DMS79 (cell line): ENCODE measurements around the gene PIEZO2.
"Not testable (repeated sequence)": the region's sequence is repeated elsewhere in the genome, so short reads cannot be mapped to it uniquely, and the experiment has no call there.

Experiments used
- DNase-seq: peaks from one replicate; lab custom pipeline; 2025; lab: John Stamatoyannopoulos, UW

PIEZO2 gene

GRCh38 chr18:10681581-10682367, 467.6 kb downstream of the PIEZO2 start:
- no peak for DNase-seq

- DNase-seq, result no peak
Observed at GRCh38 chr18:10680271-10680596, 469.1 kb downstream of the PIEZO2 start.

DNA sequence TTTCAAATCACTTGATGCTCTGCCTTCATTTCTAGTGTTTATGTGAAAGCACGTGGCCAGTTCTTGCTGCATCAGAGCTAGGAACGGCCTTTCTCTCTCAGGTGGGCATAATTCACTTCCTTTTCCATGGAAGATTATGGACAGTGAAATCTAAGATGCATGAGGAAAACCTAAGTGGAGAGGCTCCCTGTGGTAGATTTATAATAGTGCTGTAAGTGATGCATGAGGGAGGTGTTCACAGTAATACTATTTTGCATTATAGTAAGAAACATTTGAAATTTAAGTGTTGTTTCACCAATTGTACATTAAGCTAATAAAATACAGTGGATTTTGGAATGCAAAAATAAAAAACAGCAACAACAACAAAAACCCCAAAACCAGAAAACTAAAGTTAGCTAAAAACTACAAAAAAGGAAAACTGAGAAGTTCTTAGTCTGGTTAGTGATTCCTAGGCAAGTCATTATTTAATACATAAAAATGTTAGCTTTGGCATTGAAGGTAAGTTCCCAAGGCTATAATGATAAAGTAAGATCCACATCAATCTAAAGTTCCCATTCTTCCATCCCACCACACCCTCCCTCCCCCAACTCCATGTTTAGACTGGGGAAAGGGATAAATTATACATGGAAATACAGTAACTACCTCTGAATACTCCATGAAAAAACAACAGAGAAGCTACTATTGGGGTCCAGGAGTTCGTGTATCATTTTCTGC, 469.7 kb downstream of the PIEZO2 start:
- no peak for DNase-seq

DNA sequence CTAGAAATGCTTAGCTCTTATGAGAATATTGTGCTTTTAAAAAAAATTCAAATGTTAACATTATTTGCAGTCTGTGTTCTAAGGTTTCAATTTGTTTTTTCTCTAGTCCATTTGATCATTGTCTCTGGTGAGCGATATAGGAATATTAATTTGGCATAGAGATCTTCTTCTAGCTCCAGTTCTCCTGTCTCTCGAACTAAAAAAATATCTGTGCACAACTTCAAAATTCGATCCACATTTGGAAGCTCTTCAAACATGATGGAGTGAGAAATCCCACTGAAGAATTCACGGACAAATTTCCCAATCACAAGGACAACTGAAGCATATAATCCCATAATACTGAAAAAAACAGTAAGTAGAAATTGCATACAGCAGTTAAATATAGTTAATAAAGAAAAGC, 477.9 kb downstream of the PIEZO2 start:
- no peak for DNase-seq

GRCh38 chr18:10670856-10671255, 478.5 kb downstream of the PIEZO2 start:
- no peak for DNase-seq

- no peak for DNase-seq
Observed at GRCh38 chr18:10669441-10670100, 479.8 kb downstream of the PIEZO2 start.

GRCh38 chr18:10663750-10664149, 485.6 kb downstream of the PIEZO2 start:
- no peak for DNase-seq

DNA sequence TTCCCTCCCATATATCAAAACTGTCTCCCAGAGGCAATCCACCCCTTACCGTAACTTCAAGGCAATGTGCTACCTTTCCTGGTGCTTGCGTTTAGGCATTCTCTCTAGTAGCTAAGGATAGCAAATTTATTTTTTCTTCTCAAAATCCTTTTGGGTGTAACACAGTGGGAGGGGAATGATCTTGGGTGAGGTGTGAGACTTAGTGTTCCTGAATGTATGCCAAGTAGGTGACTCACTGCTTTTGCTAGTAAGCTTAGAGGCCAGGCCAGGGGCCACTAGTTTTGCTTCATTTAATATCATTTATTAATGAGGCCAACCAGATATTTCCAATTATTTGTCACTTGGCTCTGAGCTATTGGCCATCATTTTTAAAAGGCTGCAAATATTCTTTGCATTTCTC, 488.1 kb downstream of the PIEZO2 start:
- no peak for DNase-seq

DNA sequence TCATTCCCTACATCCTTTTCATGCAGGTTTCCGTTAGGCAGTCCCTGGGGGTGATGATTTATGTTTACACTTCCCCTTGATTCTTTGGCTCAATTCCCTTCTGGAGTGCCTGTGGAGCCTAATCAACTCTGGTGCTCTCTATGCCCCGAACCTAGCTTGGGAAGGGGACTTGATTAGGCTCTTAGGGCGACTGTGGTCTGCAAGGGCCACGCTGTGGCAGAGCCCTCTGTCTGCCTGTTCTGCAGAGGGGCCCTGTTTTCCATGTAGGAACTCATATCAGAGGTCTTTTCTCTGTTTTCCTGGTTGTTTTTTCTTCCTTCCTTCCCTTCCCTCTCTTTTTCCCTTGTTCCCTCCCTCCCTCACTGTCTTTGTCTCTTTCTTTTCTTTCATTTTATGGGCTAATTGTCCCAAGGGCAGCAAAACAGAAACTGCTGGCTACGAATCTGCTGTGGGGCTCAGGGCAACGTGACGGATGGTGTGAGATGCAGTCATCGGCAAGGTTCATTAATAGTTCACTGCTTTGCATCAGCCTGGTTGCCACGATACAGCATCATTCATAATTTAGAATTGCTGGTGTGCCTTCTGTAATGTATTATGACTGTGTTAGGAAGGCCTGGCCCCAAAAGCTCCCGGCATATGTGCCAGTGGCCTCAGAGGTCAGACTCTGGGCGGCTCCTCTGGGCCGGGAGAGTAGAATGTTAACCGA, 489.0 kb downstream of the PIEZO2 start:
- no peak for DNase-seq

- no peak for DNase-seq
Observed at GRCh38 chr18:10659594-10659993, 489.8 kb downstream of the PIEZO2 start.

GRCh38 chr18:10659000-10659399, 490.4 kb downstream of the PIEZO2 start:
- DNase-seq, result no peak

- not testable (repeated sequence) for DNase-seq
Observed at GRCh38 chr18:10644003-10644402, 505.4 kb downstream of the PIEZO2 start.

GRCh38 chr18:10642915-10643524, 506.3 kb downstream of the PIEZO2 start:
- DNase-seq, result not testable (repeated sequence)

DNA sequence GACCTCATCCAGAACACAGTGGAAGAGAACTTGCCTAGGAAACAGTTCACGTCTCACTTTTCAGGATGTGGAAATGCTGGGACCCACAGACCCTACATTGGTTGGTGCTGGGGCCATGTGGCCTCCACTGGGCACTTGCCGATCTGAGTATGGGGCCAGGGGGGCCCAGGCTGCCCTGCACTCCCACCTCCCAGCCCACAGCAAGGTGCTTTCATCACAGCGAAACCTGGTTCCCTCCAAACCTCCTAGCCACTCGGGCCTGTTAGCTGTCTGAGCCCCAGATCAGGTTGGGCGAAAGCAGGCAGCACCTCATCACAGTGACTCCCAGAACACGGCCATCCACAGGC, 510.9 kb downstream of the PIEZO2 start:
- DNase-seq, result not testable (repeated sequence)

GRCh38 chr18:10637858-10638538, 511.4 kb downstream of the PIEZO2 start:
- DNase-seq, result not testable (repeated sequence)

GRCh38 chr18:10629076-10629475, 520.3 kb downstream of the PIEZO2 start:
- DNase-seq, result not testable (repeated sequence)

DNA sequence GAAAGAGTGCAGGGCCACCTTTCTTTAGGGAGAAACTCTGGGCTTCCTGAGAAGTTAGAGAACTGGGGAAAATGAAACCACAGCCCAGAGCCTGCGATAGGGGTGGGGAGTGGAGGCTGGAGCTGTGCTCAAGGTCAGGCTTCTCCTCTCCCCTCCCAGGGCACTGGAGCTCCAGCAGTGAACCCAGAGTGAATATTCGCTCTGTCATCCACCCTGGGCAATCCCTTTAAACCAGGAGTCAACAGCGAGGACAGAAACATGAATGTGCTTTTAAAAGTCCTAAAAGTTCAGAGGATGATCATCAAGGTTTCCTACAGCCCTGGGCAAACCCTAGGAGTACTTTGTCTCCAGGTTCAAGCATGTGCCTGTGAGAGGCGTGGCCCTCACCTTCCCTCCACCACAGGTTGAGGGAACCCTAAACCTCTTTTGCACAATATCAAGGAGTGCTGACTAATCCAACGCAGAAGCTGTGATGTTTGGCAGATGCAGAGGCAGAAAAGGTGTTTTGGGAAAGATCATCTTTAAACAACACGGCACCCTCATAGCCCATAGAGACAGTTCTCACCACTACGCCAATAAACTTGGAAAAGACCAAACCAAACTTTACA, 522.7 kb downstream of the PIEZO2 start:
- DNase-seq, result not testable (repeated sequence)

GRCh38 chr18:10623606-10624005, 525.8 kb downstream of the PIEZO2 start:
- not testable (repeated sequence) for DNase-seq

- DNase-seq, result not testable (repeated sequence)
Observed at GRCh38 chr18:10622982-10623381, 526.4 kb downstream of the PIEZO2 start.

- not testable (repeated sequence) for DNase-seq
Observed at GRCh38 chr18:10620670-10621329, 528.6 kb downstream of the PIEZO2 start.
